Duodenal mucosa (tissue), 2 donors: ENCODE data around the gene SLC9A9.

Experiments
- H3K27ac ChIP-seq: one replicate; pipeline ENCODE4 v1.7.0; 2013; ENCODE audit warnings: low read depth, low read length
- H3K27me3 ChIP-seq, 2 donors: one replicate each; pipeline ENCODE4 v1.7.0; 2013; ENCODE audit warnings: low read length in 2 of 2, control low read depth in 1 of 2; ENCODE audit not compliant: insufficient read depth in 2 of 2, control insufficient read depth in 1 of 2
- H3K36me3 ChIP-seq, 2 donors: one replicate each; pipeline ENCODE4 v1.7.0; 2013; ENCODE audit warnings: low read length in 2 of 2, control low read depth in 1 of 2; ENCODE audit not compliant: insufficient read depth in 2 of 2, control insufficient read depth in 1 of 2
- H3K4me1 ChIP-seq, 2 donors: one replicate each; pipeline ENCODE4 v1.7.0; 2013; ENCODE audit warnings: low read length in 2 of 2, control low read depth in 1 of 2; ENCODE audit not compliant: insufficient read depth in 2 of 2, control insufficient read depth in 1 of 2
- H3K4me3 ChIP-seq, 2 donors: one replicate each; pipeline ENCODE4 v1.7.0; 2013; ENCODE audit warnings: low read length in 2 of 2, low read depth in 1 of 2
- H3K9ac ChIP-seq, 2 donors: one replicate each; pipeline ENCODE4 v1.7.0; 2013; ENCODE audit warnings: low read length in 2 of 2, low read depth in 1 of 2
- H3K9me3 ChIP-seq, 2 donors: one replicate each; pipeline ENCODE4 v1.7.0; 2013; ENCODE audit warnings: low read length in 2 of 2, control low read depth in 1 of 2; ENCODE audit not compliant: control insufficient read depth in 1 of 2

Gene SLC9A9

DNA sequence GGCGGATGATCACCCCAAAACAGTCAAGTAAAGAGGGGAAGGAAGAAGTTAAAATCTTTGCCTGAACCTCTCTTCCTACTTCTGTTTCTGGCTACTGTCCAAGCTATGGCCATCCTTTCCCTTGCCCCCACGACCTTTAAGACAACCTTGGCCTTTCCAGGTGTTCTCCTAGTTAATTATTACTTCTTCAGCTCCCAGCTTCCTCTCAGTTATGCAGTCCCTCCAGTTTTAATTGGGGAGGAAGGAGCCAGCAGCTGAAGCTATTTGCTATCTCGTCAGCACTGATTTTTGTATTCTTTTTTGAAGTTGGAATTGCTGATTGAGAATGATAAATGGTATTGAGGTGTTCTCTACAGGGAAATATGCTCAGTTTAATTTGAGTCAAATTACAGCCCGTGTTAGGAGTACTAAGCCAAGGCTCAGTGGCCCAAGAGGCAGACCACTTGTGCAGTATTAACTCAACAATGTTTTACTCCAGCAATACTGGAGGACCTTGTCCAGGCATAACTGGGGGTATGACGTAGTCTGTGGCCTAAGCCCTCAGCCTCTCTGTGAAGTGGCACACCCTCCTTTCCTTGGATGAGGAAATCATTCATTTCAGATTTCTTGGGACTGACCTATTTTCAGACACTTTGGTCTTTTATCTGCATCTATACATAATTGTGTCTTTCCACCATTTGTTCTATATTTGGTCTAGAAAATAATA is 336.9 kb downstream of the SLC9A9 start:
- Histone ChIP-seq H3K27me3 (no peaks in the 10 kb centered on the region), H3K4me3 (no peak overlapping the region), H3K27ac (no peak overlapping the region), H3K36me3 (no peaks in the 10 kb centered on the region), H3K9me3 (no peaks in the 10 kb centered on the region), H3K4me1 (peaks cover 7 to 16% of the 10 kb centered on the region in 2 donors), H3K9ac (no peak overlapping the region)

GRCh38 chr3:143510601-143511000 is 337.7 kb downstream of the SLC9A9 start:
- Histone ChIP-seq H3K27me3 (no peaks in the 10 kb centered on the region), H3K4me3 (no peak overlapping the region), H3K9ac (no peak overlapping the region), H3K27ac (no peak overlapping the region), H3K36me3 (no peaks in the 10 kb centered on the region), H3K9me3 (no peaks in the 10 kb centered on the region), H3K4me1 (peaks cover 7 to 16% of the 10 kb centered on the region in 2 donors)

DNA sequence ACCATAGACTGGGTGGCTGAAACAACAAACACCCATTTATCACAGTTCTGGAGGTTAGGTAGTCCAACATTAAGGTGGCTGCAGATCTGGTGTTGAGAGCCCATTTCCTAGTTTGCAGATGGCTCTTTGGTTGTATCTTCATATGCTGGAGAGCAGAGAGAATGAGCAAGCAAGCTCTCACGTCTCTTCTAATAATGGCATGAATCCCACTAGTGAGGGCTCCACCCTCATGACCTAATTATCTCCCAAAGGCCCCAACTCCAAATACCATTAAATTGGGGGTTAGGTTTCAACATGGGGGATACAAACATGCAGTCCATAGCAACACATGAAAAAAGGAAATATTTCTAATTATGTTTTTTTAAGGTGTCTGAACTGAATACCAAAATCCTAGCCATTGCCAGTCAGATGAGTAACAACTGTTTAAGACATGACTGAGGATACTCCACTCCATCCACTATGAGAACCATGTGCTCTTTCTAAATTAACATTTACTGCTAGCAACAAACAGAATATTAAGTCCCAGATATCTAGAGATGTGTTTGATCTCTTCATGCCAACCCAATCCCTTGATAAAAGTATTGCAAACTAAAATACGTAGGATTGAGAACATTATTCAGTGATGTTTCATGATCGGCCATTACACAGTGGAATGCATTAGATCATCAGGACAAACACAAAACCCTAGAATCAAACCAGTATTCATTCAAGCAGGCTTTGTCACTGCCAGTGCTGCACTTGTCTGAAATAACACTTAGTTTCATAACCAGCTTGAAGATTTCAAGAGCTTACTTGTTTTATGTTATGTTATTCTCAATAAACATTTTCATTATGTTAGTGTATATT is 340.3 kb downstream of the SLC9A9 start:
- Histone ChIP-seq H3K9me3 (no peaks in the 10 kb centered on the region), H3K9ac (no peak overlapping the region), H3K27ac (no peak overlapping the region), H3K36me3 (peaks cover 0 to 3% of the 10 kb centered on the region in 2 donors), H3K27me3 (no peaks in the 10 kb centered on the region), H3K4me1 (peaks cover 7 to 16% of the 10 kb centered on the region in 2 donors), H3K4me3 (no peak overlapping the region)

DNA sequence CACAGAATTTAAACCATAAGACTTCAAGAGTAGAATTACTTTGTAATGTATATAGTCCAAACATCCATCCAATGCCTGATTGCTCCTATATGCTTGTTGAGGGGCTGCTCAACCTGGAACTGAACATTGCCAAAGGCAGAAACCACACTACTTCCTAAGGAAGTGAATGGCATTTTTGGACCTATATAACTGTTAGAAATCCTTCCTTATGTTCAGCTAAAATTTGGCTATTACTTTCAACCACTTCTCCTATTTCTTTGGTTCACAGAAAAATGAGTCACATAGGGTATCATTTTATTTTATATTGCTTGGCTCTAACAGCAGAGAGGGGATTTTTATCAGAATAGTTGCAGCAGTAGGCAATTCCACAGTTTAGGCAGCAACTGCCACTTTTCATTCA is 342.1 kb downstream of the SLC9A9 start:
- H3K27me3 ChIP-seq = no peaks in the 10 kb centered on the region
- no peak overlapping the region for H3K9ac ChIP-seq
- H3K4me3 ChIP-seq = no peak overlapping the region
- H3K4me1 ChIP-seq = peaks cover 0 to 8% of the 10 kb centered on the region in 2 donors
- no peak overlapping the region for H3K27ac ChIP-seq
- H3K36me3 ChIP-seq = peaks cover 0 to 3% of the 10 kb centered on the region in 2 donors
- H3K9me3 ChIP-seq = no peaks in the 10 kb centered on the region

- Histone ChIP-seq H3K9ac (no peak overlapping the region), H3K4me1 (no peaks in the 10 kb centered on the region), H3K27me3 (no peaks in the 10 kb centered on the region), H3K27ac (no peak overlapping the region), H3K4me3 (no peak overlapping the region), H3K36me3 (peaks cover 0 to 3% of the 10 kb centered on the region in 2 donors), H3K9me3 (no peaks in the 10 kb centered on the region)
Measured at GRCh38 chr3:143503325-143503885, 344.9 kb downstream of the SLC9A9 start.

GRCh38 chr3:143502081-143502480 is 346.2 kb downstream of the SLC9A9 start:
- Histone ChIP-seq H3K4me1 (no peaks in the 10 kb centered on the region), H3K36me3 (peaks cover 0 to 3% of the 10 kb centered on the region in 2 donors), H3K9ac (no peak overlapping the region), H3K9me3 (no peaks in the 10 kb centered on the region), H3K4me3 (no peak overlapping the region), H3K27ac (no peak overlapping the region), H3K27me3 (no peaks in the 10 kb centered on the region)

DNA sequence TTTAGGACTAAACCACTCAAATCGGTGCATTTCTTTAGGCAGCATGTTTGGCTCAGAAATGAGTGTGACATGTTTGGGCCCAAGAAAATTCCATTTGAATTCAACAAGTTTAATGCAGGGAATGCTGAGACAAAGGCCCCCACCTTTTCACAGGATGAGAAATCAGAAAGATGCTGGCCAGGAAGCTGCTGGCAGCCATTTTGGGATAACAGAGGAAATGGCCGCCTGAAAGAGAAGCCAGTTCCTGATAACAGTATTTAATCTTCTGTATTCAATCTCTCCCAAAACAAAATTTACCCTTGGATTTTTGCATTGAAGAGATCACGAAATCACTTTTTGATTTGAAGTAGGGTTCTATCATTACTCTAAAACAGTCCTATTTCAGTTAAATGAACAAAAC is 350.9 kb downstream of the SLC9A9 start:
- no peaks in the 10 kb centered on the region for H3K4me1 ChIP-seq
- no peaks in the 10 kb centered on the region for H3K36me3 ChIP-seq
- H3K9me3 ChIP-seq = no peaks in the 10 kb centered on the region
- H3K4me3 ChIP-seq = no peak overlapping the region
- no peak overlapping the region for H3K27ac ChIP-seq
- no peaks in the 10 kb centered on the region for H3K27me3 ChIP-seq
- no peak overlapping the region for H3K9ac ChIP-seq

GRCh38 chr3:143496191-143496590 is 352.1 kb downstream of the SLC9A9 start:
- no peaks in the 10 kb centered on the region for H3K4me1 ChIP-seq

GRCh38 chr3:143495527-143495926 is 352.7 kb downstream of the SLC9A9 start:
- H3K27ac ChIP-seq = no peak overlapping the region
- H3K9ac ChIP-seq = no peak overlapping the region
- H3K27me3 ChIP-seq = no peaks in the 10 kb centered on the region
- no peaks in the 10 kb centered on the region for H3K9me3 ChIP-seq
- H3K36me3 ChIP-seq = no peaks in the 10 kb centered on the region
- H3K4me1 ChIP-seq = no peaks in the 10 kb centered on the region
- no peak overlapping the region for H3K4me3 ChIP-seq

More at GRCh38 chr3:143496191-143496590, 352.1 kb downstream of the SLC9A9 start:
- H3K27ac ChIP-seq = no peak overlapping the region
- no peaks in the 10 kb centered on the region for H3K9me3 ChIP-seq
- no peak overlapping the region for H3K9ac ChIP-seq
- no peak overlapping the region for H3K4me3 ChIP-seq
- no peaks in the 10 kb centered on the region for H3K36me3 ChIP-seq
- no peaks in the 10 kb centered on the region for H3K27me3 ChIP-seq

DNA sequence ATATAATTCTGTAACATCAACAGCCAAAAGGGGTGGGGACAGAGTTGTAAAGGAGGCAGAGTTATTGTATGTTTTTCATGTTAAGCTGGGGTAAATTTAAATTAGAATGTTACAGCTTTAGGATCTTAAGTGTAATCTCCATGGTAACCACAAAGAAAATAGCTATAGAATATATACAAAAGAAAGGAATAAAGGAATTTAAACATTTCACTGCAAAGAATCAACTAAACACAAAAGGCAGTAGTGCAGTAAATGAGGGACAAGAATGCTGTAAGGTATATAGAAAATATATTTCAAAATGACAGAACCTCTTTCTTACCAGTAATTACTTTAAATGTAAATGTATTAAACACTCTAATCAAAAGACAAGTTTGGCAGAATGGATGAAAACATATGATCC is 361.7 kb downstream of the SLC9A9 start:
- Histone ChIP-seq H3K9ac (no peak overlapping the region), H3K4me3 (no peak overlapping the region), H3K4me1 (no peaks in the 10 kb centered on the region), H3K27me3 (no peaks in the 10 kb centered on the region), H3K27ac (no peak overlapping the region), H3K9me3 (no peaks in the 10 kb centered on the region), H3K36me3 (no peaks in the 10 kb centered on the region)
